GM06990 (cell line): ENCODE data around the gene RPL23.

Experiments
- DNase-seq: peaks from one replicate; pipeline ENCODE4 v3.0.0-alpha.2; 2011; ENCODE audit not compliant: insufficient read length; ENCODE audit errors: extremely low read depth
- H3K27me3 ChIP-seq: replicated peaks from 2 replicates; pipeline ENCODE4 v1.6.0; 2011; ENCODE audit warnings: low read length; ENCODE audit not compliant: control insufficient read depth, insufficient read depth
- H3K36me3 ChIP-seq: 2 replicates; pipeline ENCODE4 v1.5.1; 2011; ENCODE audit warnings: low read length; ENCODE audit not compliant: control insufficient read depth, insufficient read depth
- H3K4me3 ChIP-seq: replicated peaks from 2 replicates; pipeline ENCODE4 v1.5.1; 2011; ENCODE audit warnings: low read depth, mild to moderate bottlenecking, control low read depth, low read length
- TF ChIP-seq, protein P1 (sequence below): IDR thresholded peaks from 2 replicates; pipeline ENCODE4 v1.5.1; 2011; ENCODE audit warnings: low read length, control low read depth, mild to moderate bottlenecking, inconsistent platforms; ENCODE audit not compliant: insufficient read depth, poor library complexity, severe bottlenecking

Gene RPL23

DNA sequence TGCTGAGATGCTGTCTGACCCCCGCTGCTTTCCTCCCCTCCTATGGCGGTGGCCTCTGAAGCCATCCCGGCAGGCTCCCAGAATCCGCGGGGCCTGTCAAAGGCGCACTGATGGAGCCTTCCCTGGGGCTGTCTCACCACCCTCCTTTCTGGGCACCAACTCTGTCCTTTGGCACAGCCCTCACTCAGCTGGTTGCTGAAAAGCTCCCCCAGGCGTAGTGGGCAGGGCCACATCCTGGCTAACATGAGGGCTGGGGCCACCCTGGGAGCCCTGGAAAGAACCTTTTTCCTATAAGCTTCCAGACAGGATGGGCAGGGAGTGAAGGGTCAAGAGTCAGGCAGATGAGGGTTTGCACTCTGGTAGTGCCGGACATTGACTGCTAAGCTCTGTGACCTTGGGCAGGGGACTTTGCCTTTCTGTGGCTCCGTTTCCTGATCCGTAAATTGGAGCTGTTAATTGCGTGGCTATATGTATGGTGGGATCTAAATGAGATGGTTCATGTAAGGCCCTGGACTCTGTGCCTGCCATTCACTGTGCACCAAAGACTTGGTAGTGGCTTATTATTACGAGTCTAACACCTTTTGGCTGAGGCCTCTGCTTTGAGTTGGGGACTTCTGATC is 44.3 kb upstream of the RPL23 start:
- Histone ChIP-seq H3K36me3 (peaks cover 28% of the 10 kb centered on the region), H3K27me3 (no peaks in the 10 kb centered on the region), H3K4me3 (no peak overlapping the region)
- TF ChIP-seq, protein P1, sequence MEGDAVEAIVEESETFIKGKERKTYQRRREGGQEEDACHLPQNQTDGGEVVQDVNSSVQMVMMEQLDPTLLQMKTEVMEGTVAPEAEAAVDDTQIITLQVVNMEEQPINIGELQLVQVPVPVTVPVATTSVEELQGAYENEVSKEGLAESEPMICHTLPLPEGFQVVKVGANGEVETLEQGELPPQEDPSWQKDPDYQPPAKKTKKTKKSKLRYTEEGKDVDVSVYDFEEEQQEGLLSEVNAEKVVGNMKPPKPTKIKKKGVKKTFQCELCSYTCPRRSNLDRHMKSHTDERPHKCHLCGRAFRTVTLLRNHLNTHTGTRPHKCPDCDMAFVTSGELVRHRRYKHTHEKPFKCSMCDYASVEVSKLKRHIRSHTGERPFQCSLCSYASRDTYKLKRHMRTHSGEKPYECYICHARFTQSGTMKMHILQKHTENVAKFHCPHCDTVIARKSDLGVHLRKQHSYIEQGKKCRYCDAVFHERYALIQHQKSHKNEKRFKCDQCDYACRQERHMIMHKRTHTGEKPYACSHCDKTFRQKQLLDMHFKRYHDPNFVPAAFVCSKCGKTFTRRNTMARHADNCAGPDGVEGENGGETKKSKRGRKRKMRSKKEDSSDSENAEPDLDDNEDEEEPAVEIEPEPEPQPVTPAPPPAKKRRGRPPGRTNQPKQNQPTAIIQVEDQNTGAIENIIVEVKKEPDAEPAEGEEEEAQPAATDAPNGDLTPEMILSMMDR: no peak
- no peak for DNase-seq

DNA sequence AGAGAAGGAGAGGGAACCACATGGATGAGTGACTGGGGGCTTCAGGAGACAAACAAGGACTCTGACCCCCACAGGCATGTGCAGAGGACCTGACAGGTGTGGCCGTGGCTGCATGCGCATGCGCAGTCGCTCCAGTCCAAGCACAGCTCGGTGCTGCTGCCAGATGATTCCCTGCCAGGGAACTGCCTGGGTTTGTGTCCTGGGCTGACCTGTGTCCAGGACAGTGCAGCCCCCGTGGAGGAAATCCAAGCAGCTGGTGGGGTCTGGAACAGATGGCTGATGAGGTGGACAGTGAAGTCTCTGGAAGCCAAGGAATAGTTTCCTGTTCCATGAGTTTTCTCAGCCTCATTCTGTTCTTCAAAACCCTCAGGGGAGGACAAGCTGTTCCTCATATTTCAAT is 43.7 kb upstream of the RPL23 start:
- no peak for DNase-seq
- Histone ChIP-seq H3K36me3 (peaks cover 33% of the 10 kb centered on the region), H3K4me3 (no peak overlapping the region)

DNA sequence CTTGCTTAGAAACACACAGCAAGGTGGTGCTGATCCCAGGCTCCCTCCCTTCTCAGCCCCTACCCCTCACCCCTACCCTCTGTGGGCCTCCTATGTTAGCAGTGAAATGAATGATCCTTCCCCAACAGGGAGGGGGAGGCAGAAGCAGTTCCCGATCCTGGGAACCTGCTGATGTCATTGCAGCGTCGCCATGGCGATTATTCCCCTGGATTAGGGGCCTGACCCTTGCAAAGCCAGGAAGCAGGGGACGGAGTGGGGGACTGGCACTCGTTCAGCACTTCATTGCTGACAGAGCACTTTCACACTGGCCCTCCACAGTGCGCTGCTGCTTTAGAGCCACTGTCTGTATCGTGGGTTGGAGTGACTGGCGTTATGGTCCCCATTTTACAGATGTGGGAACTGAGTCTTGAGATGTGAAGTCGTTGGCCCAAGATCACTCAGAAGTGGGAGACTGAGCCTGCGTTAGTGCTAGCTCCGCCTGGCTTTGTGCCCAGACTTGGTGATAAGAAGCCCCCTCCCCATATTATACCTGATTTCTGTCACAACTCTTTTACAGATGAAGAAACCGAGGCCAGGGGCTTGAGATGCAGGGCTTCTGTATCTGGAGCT is 42.9 kb upstream of the RPL23 start:
- Histone ChIP-seq H3K27me3 (no peaks in the 10 kb centered on the region), H3K4me3 (no peak overlapping the region), H3K36me3 (peaks cover 40% of the 10 kb centered on the region)
- DNase-seq: no peak
- TF ChIP-seq, protein P1: no peak

More for the DNA sequence above, 43.7 kb upstream of the RPL23 start:
- no peaks in the 10 kb centered on the region for H3K27me3 ChIP-seq
- TF ChIP-seq, protein P1: no peak

DNA sequence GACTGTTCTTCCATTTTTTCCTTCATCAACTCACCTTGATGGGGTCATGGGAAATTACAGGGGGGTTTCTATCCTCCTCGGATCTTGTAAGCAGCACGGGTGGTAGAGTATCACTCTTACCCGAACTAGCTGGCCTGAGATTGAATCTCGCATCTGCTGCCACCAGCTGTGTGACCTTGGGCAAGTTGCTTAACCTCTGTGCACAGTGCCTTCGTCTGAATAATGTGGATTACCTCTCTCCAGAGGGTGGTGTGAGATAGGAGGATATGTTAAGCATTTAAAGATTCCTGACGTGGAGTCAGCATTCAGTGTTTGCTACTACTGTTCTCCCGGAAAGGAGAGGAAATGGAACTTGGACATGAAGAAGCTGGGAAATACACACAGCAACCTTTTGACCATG is 40.8 kb upstream of the RPL23 start:
- Histone ChIP-seq H3K27me3 (no peaks in the 10 kb centered on the region), H3K36me3 (peaks cover 42% of the 10 kb centered on the region), H3K4me3 (no peak overlapping the region)
- TF ChIP-seq, protein P1: no peak
- DNase-seq: no peak

DNA sequence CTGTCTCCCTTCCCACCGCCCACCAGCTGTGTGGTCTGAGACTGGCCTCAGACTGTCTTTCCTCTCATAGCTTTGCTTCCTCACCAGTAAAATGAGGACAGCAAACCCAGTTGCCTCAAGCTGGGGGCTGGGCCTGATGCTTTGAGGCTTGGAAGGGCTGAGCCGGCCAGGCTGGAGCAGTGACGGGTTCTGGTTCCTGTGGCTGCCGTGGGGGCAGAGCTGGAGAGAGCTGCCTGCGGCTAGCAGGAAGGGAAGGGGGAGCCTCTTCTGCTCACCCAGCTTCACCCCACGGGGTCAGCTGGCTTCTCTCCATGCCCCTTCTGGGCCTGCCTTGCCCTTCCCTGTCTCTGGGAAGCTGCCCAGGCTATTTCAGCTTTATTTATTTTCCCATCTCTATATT is 40.1 kb upstream of the RPL23 start:
- Histone ChIP-seq H3K27me3 (no peaks in the 10 kb centered on the region), H3K4me3 (no peak overlapping the region), H3K36me3 (peaks cover 41% of the 10 kb centered on the region)
- TF ChIP-seq, protein P1: no peak
- no peak for DNase-seq
